Lung (tissue), 13 donors: ENCODE measurements around the gene SPSB3. TPM values are rescaled to one million over a fixed set of nuclear protein-coding genes. Genes with fewer than 3 reads are reported as not detected.

Source experiments
- ATAC-seq: fragments of 200-7000 bp; cut with Tn5 transposase; one replicate; pipeline ENCODE4 v1.9.1; 2020; ENCODE audit warnings: moderate number of reproducible peaks; ENCODE audit not compliant: insufficient read depth, low FRiP score
- DNase-seq, 3 donors: peaks; one replicate each; pipeline ENCODE4 v3.0.0-alpha.2; 2013 to 2017
- H3K27ac ChIP-seq, 2 donors: one replicate each; pipeline ENCODE4 v1.5.1; 2013; ENCODE audit warnings: mild to moderate bottlenecking in 2 of 2, moderate library complexity in 2 of 2, control low read depth in 1 of 2, inconsistent platforms in 1 of 2, low read depth in 1 of 2, low read length in 1 of 2
- H3K27me3 ChIP-seq, 3 donors: one replicate each; pipeline ENCODE4 v1.5.1; 2013; ENCODE audit warnings: low read length in 2 of 3; ENCODE audit not compliant: control insufficient read depth in 3 of 3, insufficient read depth in 3 of 3
- H3K36me3 ChIP-seq, 4 donors: one replicate each; pipeline ENCODE4 v1.5.1; 2013; ENCODE audit warnings: low read length in 4 of 4, mild to moderate bottlenecking in 1 of 4, moderate library complexity in 1 of 4; ENCODE audit not compliant: control insufficient read depth in 4 of 4, insufficient read depth in 4 of 4
- H3K4me1 ChIP-seq, 5 donors: one replicate each; pipeline ENCODE4 v1.5.1; 2013; ENCODE audit warnings: low read length in 5 of 5, mild to moderate bottlenecking in 2 of 5, moderate library complexity in 1 of 5; ENCODE audit not compliant: control insufficient read depth in 5 of 5, insufficient read depth in 5 of 5
- H3K4me3 ChIP-seq: one replicate; pipeline ENCODE4 v1.5.1; 2013; ENCODE audit warnings: mild to moderate bottlenecking, control low read depth, moderate library complexity
- H3K9ac ChIP-seq, 2 donors: one replicate each; pipeline ENCODE4 v1.5.1; 2013; ENCODE audit warnings: low read length in 2 of 2, control low read depth in 1 of 2; ENCODE audit not compliant: insufficient read depth in 1 of 2
- H3K9me3 ChIP-seq, 4 donors: one replicate each; pipeline ENCODE4 v1.5.1; 2013; ENCODE audit warnings: low read length in 3 of 4, mild to moderate bottlenecking in 1 of 4, moderate library complexity in 1 of 4; ENCODE audit not compliant: control insufficient read depth in 4 of 4, insufficient read depth in 3 of 4
- WGBS, 2 donors: extraction: QIAGEN DNeasy Blood & Tissue Kit; methylation state at CpG; one replicate each; pipeline ENCODE4 v1.1.7; 2013; 5-methylcytosine and 5-hydroxymethylcytosine counted together
- polyA plus RNA-seq, 2 donors: library from polyadenylated mRNA; stranded (reverse); fragments of 200-250 nt; gene quantifications; one replicate each; pipeline ENCODE4 v1.2.1, GENCODE V29; 2013
- small RNA-seq: library from RNA; depleted of rRNA; stranded (forward); fragments of <200 nt; gene quantifications from one replicate; pipeline ENCODE3, GENCODE V24; 2014; ENCODE audit warnings: low replicate concordance
- total RNA-seq, 2 donors: library from RNA; depleted of rRNA in 1 of 2; stranded (reverse); fragments of >200 nt in 1 of 2; gene quantifications; one replicate each; pipeline ENCODE4 v1.2.1, GENCODE V29; 2014 to 2021
- TF ChIP-seq, protein P1 (sequence below): IDR thresholded peaks from 2 replicates; pipeline ENCODE4 v1.5.1; 2012; ENCODE audit warnings: mild to moderate bottlenecking; ENCODE audit errors: control extremely low read depth, extremely low read depth
- donor health status: control.
- donor health status: control.
- donor health status: Bipolar disorder and iron deficiency.
- donor health status: healthy.
- donor health status: DM: yes; HTN: yes; CAD: no.

Gene SPSB3
- total and polyA plus RNA-seq, 4 donors: 39.8 to 76.1 (median 50.9) TPM

DNA sequence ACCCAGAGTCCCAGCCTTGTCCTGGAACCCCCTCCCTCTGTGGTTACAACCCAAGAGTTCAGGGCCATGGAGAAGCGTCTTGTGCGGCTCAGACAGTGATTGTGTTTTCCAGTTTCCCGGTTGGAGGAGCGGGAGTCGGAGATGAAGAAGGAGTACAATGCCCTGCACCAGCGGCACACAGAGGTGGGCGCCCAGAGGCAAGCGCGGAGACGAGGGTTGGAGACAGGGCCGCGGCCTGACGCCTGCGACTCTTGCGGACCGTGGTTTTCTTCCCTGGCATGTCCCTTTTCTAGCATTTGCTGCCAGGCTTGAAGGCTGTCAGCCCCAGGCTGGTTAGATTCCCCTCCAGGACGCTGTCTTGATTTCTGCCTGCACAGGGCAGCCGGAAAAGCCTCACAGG, 53.3 kb downstream of the SPSB3 start:
- 97 to 98% methylated on average over 18 of the region's 18 CpGs for WGBS, 2 donors
- no peak for ATAC-seq
- Histone ChIP-seq H3K27me3 (no peaks in the 10 kb centered on the region), H3K4me3 (no peak overlapping the region), H3K27ac (no peak overlapping the region), H3K9me3 (no peaks in the 10 kb centered on the region), H3K4me1 (no peaks in the 10 kb centered on the region), H3K9ac (no peak overlapping the region), H3K36me3 (peaks cover 3 to 68% (median 14%) of the 10 kb centered on the region in 4 donors)
- no peak for DNase-seq
- TF ChIP-seq, protein P1, sequence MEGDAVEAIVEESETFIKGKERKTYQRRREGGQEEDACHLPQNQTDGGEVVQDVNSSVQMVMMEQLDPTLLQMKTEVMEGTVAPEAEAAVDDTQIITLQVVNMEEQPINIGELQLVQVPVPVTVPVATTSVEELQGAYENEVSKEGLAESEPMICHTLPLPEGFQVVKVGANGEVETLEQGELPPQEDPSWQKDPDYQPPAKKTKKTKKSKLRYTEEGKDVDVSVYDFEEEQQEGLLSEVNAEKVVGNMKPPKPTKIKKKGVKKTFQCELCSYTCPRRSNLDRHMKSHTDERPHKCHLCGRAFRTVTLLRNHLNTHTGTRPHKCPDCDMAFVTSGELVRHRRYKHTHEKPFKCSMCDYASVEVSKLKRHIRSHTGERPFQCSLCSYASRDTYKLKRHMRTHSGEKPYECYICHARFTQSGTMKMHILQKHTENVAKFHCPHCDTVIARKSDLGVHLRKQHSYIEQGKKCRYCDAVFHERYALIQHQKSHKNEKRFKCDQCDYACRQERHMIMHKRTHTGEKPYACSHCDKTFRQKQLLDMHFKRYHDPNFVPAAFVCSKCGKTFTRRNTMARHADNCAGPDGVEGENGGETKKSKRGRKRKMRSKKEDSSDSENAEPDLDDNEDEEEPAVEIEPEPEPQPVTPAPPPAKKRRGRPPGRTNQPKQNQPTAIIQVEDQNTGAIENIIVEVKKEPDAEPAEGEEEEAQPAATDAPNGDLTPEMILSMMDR: no peak

DNA sequence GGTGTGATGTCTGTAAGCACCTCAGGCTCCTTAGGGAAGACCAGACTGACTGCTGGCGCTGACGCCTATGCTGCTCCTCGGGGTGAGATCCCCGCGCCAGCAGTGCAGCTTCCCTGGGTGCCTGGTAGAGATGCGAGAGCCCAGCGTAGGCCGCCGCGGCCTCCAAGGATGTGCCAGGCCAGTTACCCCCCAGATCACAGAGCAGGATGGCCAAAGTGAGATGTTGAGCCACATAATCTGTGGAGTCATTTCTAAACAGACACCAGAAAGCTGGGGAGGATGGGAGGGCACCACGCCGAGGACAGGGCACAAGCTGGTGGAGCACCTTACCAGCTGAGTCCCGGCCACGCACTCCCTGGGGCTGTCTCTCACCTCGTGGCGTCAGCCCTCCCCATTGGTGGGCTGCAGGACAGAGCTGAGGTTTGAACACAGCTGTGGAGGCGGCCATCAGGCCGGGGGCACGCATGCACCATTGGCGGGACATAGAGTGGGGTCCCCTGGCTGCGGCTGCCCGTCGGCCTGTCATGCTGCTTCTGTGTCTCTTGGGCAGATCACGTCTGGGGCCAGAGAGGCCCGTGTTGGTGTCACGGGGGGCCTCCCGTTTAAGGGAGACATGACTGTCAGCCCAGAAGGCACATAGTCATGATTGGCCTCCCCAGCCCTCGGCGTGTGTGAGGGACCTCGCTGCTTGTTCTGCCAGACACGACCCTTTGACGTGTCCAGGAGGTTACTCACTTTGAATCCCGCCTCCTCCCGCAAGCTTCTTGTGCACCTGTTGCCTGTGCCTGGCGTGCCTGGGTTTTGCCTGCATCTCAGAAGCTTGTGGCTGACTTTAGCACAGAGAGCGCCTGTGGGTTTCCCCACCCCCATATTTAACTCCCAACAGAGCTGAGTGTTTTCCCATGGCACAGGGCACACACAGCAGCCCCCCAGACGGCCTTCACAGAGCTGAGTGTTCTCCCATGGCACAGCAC, 54.4 kb downstream of the SPSB3 start:
- TF ChIP-seq, protein P1: no peak

More for the DNA sequence above, 54.4 kb downstream of the SPSB3 start:
- Histone ChIP-seq H3K4me1 (no peaks in the 10 kb centered on the region), H3K27ac (no peak overlapping the region), H3K36me3 (peaks cover 3 to 57% (median 13%) of the 10 kb centered on the region in 4 donors), H3K27me3 (no peaks in the 10 kb centered on the region), H3K9me3 (no peaks in the 10 kb centered on the region), H3K9ac (no peak overlapping the region), H3K4me3 (no peak overlapping the region)
- 95 to 96% methylated on average over 35 to 37 of the region's 37 CpGs for WGBS, 2 donors
- DNase-seq: no peak
- ATAC-seq: no peak

Small RNA genes within 50 kb of the gene (small RNA-seq; reads per million reads assigned to genes)
- gene MIR3177: 0.06 reads per million

Other genes starting within 250 kb of the SPSB3 start
- gene TMEM204, start 248.9 kb downstream of the SPSB3 start, total RNA-seq: 10 to 100 TPM; 24.7 to 49.2 TPM
- gene TMEM204, start 248.9 kb downstream of the SPSB3 start, polyA plus RNA-seq: 100 to 1,000 TPM in 1 of 2 donors, 10 to 100 TPM in 1; 31.6 to 116 TPM
- 10 to 100 TPM; 42.4 to 48.5 TPM for gene IFT140, start 170.5 kb downstream of the SPSB3 start, total RNA-seq
- 10 to 100 TPM; 13.6 to 24.8 TPM for gene IFT140, start 170.5 kb downstream of the SPSB3 start, polyA plus RNA-seq
- gene CRAMP1, start 170.2 kb downstream of the SPSB3 start, total RNA-seq: 10 to 100 TPM; 16.3 to 20.4 TPM
- 1 to 10 TPM; 6.6 to 8.7 TPM for gene CRAMP1, start 170.2 kb downstream of the SPSB3 start, polyA plus RNA-seq
- 10 to 100 TPM; 53.4 to 71.9 TPM for gene JPT2, start 104.3 kb downstream of the SPSB3 start, total RNA-seq
- 10 to 100 TPM; 28.7 to 49.7 TPM for gene JPT2, start 104.3 kb downstream of the SPSB3 start, polyA plus RNA-seq
- 10 to 100 TPM; 51.5 to 75.7 TPM for gene MAPK8IP3, start 76.4 kb downstream of the SPSB3 start, total RNA-seq
- gene MAPK8IP3, start 76.4 kb downstream of the SPSB3 start, polyA plus RNA-seq: 10 to 100 TPM; 40.3 to 76.7 TPM
- 10 to 100 TPM; 25.1 to 66.1 TPM for gene NME3, start 11.0 kb downstream of the SPSB3 start, total RNA-seq
- gene NME3, start 11.0 kb downstream of the SPSB3 start, polyA plus RNA-seq: 100 to 1,000 TPM in 1 of 2 donors, 10 to 100 TPM in 1; 67.6 to 197 TPM
- gene EME2, start 9.8 kb downstream of the SPSB3 start, total RNA-seq: 10 to 100 TPM; 10.0 to 30.2 TPM
- 1 to 10 TPM; 8.6 to 9.5 TPM for gene EME2, start 9.8 kb downstream of the SPSB3 start, polyA plus RNA-seq
- gene MRPS34, start 9.4 kb downstream of the SPSB3 start, total RNA-seq: 10 to 100 TPM; 40.1 to 90.7 TPM
- 100 to 1,000 TPM; 110 TPM for gene MRPS34, start 9.4 kb downstream of the SPSB3 start, polyA plus RNA-seq
- gene NUBP2, start 389 bp upstream of the SPSB3 start, total RNA-seq: 10 to 100 TPM; 38.9 to 64.2 TPM
- gene NUBP2, start 389 bp upstream of the SPSB3 start, polyA plus RNA-seq: 10 to 100 TPM; 67.1 to 70.2 TPM
- gene IGFALS, start 11.1 kb upstream of the SPSB3 start, total RNA-seq: 1 to 10 TPM; 1.4 to 4.4 TPM
- 1 to 10 TPM; 1.2 to 1.7 TPM for gene IGFALS, start 11.1 kb upstream of the SPSB3 start, polyA plus RNA-seq
- 10 to 100 TPM; 51.2 to 69.3 TPM for gene HAGH, start 44.3 kb upstream of the SPSB3 start, total RNA-seq
- gene HAGH, start 44.3 kb upstream of the SPSB3 start, polyA plus RNA-seq: 10 to 100 TPM; 91.2 to 99.7 TPM
- gene FAHD1, start 44.6 kb upstream of the SPSB3 start, total RNA-seq: 10 to 100 TPM; 24.5 to 26.8 TPM
- gene FAHD1, start 44.6 kb upstream of the SPSB3 start, polyA plus RNA-seq: 10 to 100 TPM; 17.2 to 32.1 TPM
- gene MEIOB, start 89.6 kb upstream of the SPSB3 start, total RNA-seq: under 1 TPM in 1 of 2 donors, not detected in 1; 0.21 TPM
- under 1 TPM in 1 of 2 donors, not detected in 1; 0.28 TPM for gene MEIOB, start 89.6 kb upstream of the SPSB3 start, polyA plus RNA-seq
- 1 to 10 TPM in 1 of 2 donors, under 1 TPM in 1; 0.40 to 5.9 TPM for gene HS3ST6, start 135.8 kb upstream of the SPSB3 start, total RNA-seq
- 1 to 10 TPM in 1 of 2 donors, under 1 TPM in 1; 0.71 to 2.1 TPM for gene HS3ST6, start 135.8 kb upstream of the SPSB3 start, polyA plus RNA-seq
- 10 to 100 TPM; 11.1 to 52.1 TPM for gene MSRB1, start 160.6 kb upstream of the SPSB3 start, total RNA-seq
- 100 to 1,000 TPM in 1 of 2 donors, 10 to 100 TPM in 1; 50.2 to 164 TPM for gene MSRB1, start 160.6 kb upstream of the SPSB3 start, polyA plus RNA-seq
- gene RPL3L, start 172.1 kb upstream of the SPSB3 start, total RNA-seq: not detected
- gene RPL3L, start 172.1 kb upstream of the SPSB3 start, polyA plus RNA-seq: under 1 TPM; 0.01 to 0.04 TPM
- gene NDUFB10, start 177.0 kb upstream of the SPSB3 start, total RNA-seq: 100 to 1,000 TPM; 107 to 124 TPM
- gene NDUFB10, start 177.0 kb upstream of the SPSB3 start, polyA plus RNA-seq: 100 to 1,000 TPM; 139 to 187 TPM
- 1,000 to 10,000 TPM; 1,331 to 2,412 TPM for gene RPS2, start 182.3 kb upstream of the SPSB3 start, total RNA-seq
- 1,000 to 10,000 TPM; 3,147 to 5,214 TPM for gene RPS2, start 182.3 kb upstream of the SPSB3 start, polyA plus RNA-seq
- not detected for gene RNF151, start 184.3 kb upstream of the SPSB3 start, total RNA-seq
- under 1 TPM in 1 of 2 donors, not detected in 1; 0.15 TPM for gene RNF151, start 184.3 kb upstream of the SPSB3 start, polyA plus RNA-seq
- gene TBL3, start 189.5 kb upstream of the SPSB3 start, total RNA-seq: 10 to 100 TPM; 23.9 to 35.4 TPM
- 10 to 100 TPM; 52.8 to 58.8 TPM for gene TBL3, start 189.5 kb upstream of the SPSB3 start, polyA plus RNA-seq
- 1 to 10 TPM in 1 of 2 donors, under 1 TPM in 1; 0.28 to 4.5 TPM for gene NOXO1, start 198.9 kb upstream of the SPSB3 start, total RNA-seq
- 1 to 10 TPM; 2.0 to 7.3 TPM for gene NOXO1, start 198.9 kb upstream of the SPSB3 start, polyA plus RNA-seq
- gene GFER, start 201.6 kb upstream of the SPSB3 start, total RNA-seq: 10 to 100 TPM in 1 of 2 donors, 1 to 10 TPM in 1; 7.4 to 32.6 TPM
- 10 to 100 TPM; 18.6 to 63.5 TPM for gene GFER, start 201.6 kb upstream of the SPSB3 start, polyA plus RNA-seq
- under 1 TPM; 0.40 to 0.46 TPM for gene SYNGR3, start 207.4 kb upstream of the SPSB3 start, total RNA-seq
- gene SYNGR3, start 207.4 kb upstream of the SPSB3 start, polyA plus RNA-seq: under 1 TPM; 0.10 to 0.69 TPM
- gene ZNF598, start 227.2 kb upstream of the SPSB3 start, total RNA-seq: 10 to 100 TPM; 13.9 to 49.8 TPM
- gene ZNF598, start 227.2 kb upstream of the SPSB3 start, polyA plus RNA-seq: 10 to 100 TPM; 29.1 to 42.8 TPM
- 1 to 10 TPM in 1 of 2 donors, under 1 TPM in 1; 0.71 to 1.3 TPM for gene NPW, start 237.2 kb upstream of the SPSB3 start, total RNA-seq
- gene NPW, start 237.2 kb upstream of the SPSB3 start, polyA plus RNA-seq: under 1 TPM; 0.12 to 0.34 TPM
- gene NHERF2, start 244.3 kb upstream of the SPSB3 start, total RNA-seq: 100 to 1,000 TPM; 142 to 468 TPM
- gene NHERF2, start 244.3 kb upstream of the SPSB3 start, polyA plus RNA-seq: 100 to 1,000 TPM; 192 to 297 TPM